GM18505 (cell line): ENCODE measurements around the gene ARL15.

Source experiments
- ATAC-seq: cut with Tn5 transposase; IDR thresholded peaks from one replicate; pipeline ENCODE4 v1.9.1; 2021; ENCODE audit not compliant: unreplicated experiment
- POLR2A ChIP-seq: IDR thresholded peaks from 4 replicates; pipeline ENCODE4 v1.6.1; 2011; ENCODE audit warnings: borderline replicate concordance; ENCODE audit not compliant: insufficient read depth, insufficient read length; ENCODE audit errors: extremely low read depth

The ARL15 gene

DNA sequence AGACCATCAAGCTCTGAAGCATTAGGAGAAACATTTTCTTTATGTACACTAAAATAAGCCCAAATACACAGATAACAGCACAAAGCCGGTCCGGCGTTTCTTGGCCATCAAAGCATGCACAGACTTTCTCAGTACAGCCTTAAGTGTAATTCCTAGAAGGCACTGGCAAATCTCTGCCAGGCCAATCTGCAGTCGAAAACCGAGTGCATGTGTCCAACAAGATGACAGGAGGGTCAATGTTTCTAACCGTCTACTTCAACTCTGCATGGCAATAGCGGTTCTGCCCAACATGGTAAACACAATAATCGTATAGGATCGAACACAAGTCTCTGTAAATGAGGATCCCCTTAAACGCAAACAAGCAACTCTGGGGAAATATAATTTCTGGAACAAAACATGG lies 1.1 kb downstream of the ARL15 start:
- TF ChIP-seq POLR2A = no peak
- no peak for ATAC-seq

DNA sequence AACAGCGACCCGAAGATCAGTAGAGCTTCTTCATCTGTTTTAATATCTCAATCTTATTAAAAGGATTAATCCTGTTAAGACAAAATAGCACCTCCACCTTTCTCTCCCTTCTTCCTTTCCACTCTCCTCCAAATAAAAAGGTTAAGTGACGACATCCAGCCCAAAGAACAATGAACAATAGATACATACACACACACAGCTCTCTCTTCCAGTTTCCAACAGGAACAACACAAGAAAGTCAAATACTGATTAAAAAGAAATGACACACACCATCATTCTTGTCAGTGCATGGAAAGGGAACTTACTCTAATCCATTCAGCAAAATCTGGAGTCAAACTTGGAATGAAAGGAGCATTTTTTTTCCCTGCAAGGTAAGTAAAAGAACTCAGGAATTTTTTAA lies 2.8 kb downstream of the ARL15 start:
- TF ChIP-seq POLR2A = no peak
- ATAC-seq = no peak

DNA sequence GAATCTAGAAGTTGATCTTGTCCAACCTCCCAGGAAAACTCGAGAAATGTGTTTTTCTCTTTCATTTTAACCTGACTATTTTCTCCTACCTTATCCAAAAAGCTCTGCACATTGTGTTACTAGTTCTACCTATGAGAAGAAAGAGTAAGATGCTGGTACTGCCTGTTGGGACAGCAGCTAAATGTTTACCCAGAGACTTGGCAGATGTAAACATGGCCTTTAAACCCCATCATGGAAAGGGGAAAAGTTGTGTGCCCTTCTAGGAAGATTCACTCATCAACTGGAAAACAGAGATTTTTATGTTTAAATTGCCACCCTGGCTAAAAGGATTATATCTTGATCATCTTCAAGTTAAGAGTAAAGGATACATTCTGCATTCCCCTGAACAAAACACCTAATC lies 3.5 kb downstream of the ARL15 start:
- TF ChIP-seq POLR2A = no peak
- no peak for ATAC-seq

DNA sequence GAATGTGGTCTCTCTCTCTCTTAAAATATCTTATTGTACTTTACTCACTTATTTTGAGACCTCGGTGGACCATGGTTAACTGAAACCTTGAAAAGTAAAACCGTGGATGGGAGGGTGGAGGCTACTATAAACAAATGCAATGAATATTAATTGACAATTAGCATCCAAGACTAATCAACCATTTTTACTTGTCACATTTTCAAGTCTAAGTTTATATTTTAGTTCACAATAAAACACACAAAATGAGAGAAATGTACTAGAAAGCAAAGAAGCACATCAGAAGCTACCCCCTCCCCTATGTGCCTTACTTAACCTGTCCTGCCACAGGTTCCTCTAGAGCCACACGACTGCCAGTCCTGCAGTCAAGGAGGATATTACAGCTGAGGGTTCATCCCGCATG lies 4.6 kb downstream of the ARL15 start:
- no peak for TF ChIP-seq POLR2A
- no peak for ATAC-seq

DNA sequence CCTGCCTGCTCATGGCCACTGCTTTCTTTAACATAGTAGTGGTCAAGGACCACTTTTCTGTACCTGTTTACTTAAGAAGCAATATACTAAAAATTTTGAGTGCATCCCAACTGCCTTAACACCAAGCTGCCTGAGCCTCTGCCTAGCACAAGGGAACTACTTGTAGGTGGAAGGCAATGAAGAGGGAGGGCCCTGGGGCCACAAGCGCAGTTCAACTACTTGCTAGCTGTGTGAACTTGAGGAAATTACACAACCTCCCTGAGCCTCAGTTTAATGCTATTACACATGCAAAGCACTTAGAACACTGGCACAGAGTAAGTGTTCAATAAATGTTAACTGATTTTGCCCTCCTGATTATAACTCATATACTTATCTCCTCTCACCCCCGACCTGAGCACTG lies 6.3 kb downstream of the ARL15 start:
- no peak for TF ChIP-seq POLR2A
- ATAC-seq = no peak

DNA sequence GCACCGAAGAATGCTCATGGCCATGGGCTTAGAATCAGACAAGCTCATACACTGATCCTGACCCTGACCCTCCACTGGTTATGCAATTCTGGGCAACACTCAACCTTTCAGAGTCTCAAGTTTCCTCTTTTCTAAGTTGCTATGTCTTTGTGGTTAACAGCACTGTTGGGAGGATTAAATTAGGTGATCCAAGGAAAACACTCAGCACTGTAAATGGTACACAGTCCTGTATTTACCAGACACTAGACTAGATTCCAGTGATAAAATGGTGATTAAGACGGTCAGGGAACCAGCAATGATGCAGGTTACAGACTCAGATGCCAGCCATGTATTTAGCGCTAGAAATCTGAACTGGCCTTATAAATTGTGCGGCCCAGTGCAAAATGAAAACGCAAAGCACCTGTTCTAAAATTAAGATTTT lies 8.1 kb downstream of the ARL15 start:
- no peak for TF ChIP-seq POLR2A
- ATAC-seq = no peak

DNA sequence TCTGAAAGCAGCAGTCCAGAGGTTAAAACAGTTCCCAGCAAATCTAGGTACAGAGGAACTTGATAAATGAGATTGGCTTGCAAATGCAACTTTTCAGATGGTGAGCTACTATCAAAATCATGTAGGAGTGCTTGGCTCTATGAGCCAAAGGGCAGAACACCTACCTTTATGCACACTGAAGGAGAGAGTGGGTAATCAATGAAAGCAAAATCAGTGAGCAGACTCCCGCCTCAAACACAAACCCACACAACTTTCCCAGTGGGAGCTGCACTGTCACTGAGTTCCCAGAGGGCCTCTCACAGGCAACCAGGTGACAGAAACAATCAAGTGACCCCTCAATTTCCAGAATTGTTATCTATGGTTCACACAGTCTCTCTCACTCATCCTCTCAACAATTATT lies 8.5 kb downstream of the ARL15 start:
- no peak for ATAC-seq
- TF ChIP-seq POLR2A = no peak

DNA sequence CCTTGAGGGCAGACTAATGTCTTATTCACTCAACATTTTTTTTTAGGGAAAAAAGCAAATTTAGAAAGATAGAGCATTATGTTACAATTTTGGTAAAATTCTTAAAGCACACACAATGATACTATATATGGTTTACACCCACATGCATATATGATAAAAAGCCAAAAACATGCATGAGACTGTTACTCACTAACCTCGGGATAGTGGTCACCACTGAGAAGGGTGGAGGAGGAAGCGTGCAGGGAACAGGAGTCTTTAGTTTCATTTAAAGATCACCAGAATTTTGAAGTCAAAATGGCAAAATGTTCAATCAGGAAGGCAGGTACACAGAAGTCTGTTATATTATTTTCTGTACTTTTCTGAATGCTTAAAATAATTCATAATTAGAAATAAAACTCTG lies 9.2 kb downstream of the ARL15 start:
- ATAC-seq = no peak
- no peak for TF ChIP-seq POLR2A

DNA sequence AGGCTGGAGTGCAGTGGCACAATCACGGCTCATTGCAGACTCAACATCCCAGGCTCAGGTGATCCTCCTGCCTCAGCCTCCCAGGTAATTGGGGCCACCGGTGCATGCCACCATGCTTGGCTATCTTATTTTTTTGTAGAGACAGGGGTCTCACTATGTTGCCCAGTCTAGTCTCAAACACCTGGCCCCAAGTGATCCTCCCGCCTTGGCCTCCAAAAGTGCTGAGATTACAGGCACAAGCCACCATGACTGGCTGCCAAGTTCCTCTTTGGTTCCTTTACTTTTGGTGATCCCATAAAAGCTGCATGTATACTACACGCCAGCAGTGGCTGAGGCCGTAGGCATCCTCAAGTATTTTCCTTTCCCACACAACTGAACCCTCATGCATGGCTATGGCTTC lies 11.4 kb downstream of the ARL15 start:
- TF ChIP-seq POLR2A = no peak
- no peak for ATAC-seq

DNA sequence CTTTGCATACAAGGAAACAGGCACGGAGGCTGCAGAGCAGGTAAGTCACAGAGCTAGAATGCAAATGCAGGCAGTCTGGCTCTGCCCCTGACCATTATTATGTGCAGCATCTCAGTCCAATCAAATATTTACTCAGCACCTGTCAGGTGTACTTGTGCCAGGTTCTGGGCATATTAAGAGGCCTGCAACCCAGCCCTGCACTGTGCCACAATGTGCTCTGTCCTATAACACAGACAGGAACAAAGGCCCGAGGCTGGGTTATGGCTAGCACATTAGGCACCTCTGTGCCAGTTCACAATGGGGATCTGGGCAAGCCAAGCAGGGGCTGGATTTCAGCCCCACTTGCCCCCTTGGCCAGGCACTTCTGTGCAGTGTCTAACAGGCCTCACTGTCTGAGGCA lies 14.0 kb downstream of the ARL15 start:
- ATAC-seq = no peak

DNA sequence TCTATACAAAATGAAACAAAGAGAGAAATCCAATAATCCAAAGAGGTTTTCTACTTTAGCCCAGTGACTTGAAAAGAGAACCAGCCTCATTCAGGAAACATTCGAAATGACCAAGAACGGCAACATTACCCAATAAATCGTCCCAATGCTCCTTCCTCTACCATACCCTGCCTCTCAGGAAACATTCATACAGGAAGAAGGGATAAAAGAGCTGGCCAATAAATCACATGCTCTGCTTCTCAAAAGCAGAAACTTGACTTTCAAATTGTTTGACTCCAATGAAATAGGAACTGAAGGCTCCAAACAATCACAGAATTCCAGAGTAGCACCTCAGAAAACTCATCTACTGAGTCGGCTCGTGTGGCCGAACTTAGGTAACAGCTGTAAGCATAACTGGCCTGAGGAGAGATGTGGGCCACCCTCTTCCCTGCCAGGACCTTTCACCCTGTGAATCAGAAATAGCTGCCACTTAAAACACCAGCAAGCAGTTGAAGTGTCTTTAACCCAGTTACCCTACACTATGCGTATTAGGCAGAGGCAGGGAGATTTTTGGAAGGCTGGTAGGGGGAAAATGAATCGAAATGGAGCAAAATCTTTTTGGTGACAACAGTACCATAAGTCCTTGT lies 14.6 kb downstream of the ARL15 start:
- no peak for ATAC-seq

More for the DNA sequence above, 14.0 kb downstream of the ARL15 start:
- no peak for TF ChIP-seq POLR2A

DNA sequence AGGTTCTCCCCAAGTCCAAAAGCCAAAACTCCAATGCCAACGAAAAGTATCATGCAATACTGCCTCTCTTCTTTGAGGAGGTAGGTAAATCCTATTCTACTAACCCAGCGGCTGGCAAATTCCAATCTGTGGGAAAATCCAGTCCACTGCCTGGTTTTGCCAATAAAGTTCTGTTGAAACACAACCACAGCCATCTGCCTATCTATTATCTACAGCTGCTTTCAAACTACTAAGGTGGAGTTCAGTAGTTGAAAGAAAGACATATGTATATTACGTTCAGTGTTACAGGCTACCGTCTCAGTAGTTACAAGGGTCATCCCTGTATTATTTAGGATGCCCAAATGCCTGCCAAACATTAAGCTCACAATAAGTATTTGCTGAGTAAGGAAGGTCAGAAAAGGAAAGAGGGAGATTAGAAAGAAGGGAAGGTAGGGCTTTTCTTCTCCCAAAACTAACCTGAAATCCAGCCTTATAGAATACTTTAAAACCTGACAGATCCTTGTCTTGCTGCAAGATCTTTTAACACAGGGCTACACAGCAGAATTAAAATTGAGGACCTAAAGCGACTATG lies 16.2 kb downstream of the ARL15 start:
- no peak for ATAC-seq
- TF ChIP-seq POLR2A = no peak

More for the DNA sequence above, 14.6 kb downstream of the ARL15 start:
- no peak for TF ChIP-seq POLR2A

DNA sequence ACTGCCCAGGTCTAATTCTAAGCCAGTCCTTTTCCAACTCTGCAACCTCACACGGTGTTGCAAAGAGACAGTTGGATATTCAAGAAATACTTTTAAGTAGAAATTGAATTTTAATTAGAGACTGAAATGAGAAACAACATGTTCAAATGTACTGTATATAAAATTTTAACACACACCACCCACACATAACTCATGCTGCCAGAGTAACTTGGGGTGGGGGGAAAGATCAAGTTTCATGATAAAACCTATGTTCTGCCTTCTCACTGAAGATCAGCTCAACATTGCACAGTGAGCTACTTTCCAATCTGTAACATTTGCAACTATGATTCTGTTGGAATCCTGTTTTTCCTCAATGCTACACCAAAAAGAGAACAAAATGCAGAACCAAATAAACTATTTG lies 17.5 kb downstream of the ARL15 start:
- ATAC-seq = no peak
- TF ChIP-seq POLR2A = no peak

DNA sequence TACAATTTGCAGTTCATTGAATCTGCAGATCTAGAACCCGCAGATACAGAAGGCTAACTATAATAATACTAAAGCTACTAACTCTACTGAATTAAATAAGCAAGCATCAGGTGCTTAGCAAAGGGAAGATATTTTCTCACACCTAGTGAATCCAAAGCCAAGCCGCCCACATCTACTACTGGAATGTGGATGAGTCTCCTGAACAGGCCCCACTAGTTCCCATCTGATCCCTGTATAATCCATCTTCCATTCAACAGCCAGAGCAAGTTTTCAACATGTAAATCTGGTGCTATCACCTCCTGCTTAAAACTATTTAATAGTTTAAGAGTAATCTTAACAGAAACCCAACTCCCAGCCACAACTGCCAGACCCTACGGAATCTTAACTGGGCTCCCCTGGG lies 18.9 kb downstream of the ARL15 start:
- no peak for TF ChIP-seq POLR2A
- ATAC-seq = no peak

DNA sequence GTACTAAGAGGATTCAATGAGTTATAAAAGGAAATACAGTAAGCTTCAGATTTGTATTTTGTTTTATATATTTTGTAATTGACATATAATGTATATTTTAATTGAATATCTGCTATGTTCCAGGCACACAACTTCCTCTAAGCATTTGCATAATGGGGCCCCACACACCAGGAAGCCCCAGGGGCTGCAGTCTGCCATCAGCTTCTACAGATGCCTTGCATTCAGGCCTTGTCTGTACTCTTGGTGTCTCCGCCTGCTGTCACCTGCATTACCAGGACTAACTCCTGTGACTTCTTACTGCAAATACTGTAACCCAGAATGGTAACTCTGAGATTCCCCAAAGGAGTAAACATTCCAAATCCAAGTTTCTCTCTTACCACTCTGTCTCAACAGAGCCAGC lies 20.6 kb downstream of the ARL15 start:
- no peak for TF ChIP-seq POLR2A
- ATAC-seq = no peak
